Peyer's patch (tissue), 4 donors: ENCODE measurements around the gene APOL1.

Experiments used
- POLR2A ChIP-seq, 2 donors: fragments of 450-650 bp; IDR thresholded peaks; one replicate each; pipeline ENCODE4 v1.5.1; 2017; ENCODE audit warnings: antibody characterized with exemption in 2 of 2, mild to moderate bottlenecking in 2 of 2, moderate library complexity in 2 of 2
- TF ChIP-seq, protein P1 (sequence below), 6 experiments: fragments of 450-650 bp in 4 of 6; fragments of 200-600 bp in 2 of 6; sonication (generic) in 1 of 6; IDR thresholded peaks; one replicate each; pipeline ENCODE4 v1.5.1; 2017 to 2019; ENCODE audit warnings: antibody characterized with exemption in 6 of 6, mild to moderate bottlenecking in 3 of 6, moderate library complexity in 1 of 6

DNA sequence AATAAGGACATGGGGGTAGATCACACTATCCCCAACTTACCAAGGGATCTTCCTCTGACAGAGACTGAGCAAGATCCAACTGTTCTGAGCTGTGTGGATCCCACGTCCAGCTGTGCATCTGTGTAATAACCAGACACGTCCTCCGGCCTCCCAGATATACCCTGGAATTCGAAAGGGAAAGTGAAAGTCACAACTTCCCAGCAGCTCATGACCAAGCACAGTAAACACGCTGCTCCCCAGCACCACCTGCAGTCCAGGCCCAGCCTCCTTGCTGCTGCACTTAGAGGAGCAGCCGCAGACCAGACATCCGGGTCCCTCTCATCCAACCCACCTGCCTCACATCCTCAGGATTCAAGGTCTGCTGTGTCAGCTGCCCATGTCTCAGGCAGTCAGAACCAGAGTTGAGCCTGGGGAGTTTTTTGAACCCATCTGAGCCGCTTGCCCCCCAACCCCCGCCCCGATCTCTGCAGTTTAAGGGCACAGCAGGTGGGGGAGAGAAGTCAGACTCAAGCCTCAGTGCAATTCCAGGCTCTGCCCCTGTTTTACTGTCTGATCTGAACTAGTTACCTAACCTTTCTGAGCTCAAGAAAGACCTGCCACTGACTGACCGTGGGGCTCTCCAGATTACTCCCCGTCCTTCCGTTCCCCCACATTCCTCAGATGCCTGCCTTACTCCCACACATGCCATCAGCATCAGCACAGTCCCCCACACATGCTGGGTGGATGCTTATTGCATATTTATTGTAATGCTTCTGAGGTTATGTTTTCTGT lies 13.3 kb upstream of the APOL1 start, which contains the start of gene APOL2:
- TF ChIP-seq POLR2A (IDR thresholded peaks at IDR 0.05): peak; percentile 91 to 92
- TF ChIP-seq, protein P1, sequence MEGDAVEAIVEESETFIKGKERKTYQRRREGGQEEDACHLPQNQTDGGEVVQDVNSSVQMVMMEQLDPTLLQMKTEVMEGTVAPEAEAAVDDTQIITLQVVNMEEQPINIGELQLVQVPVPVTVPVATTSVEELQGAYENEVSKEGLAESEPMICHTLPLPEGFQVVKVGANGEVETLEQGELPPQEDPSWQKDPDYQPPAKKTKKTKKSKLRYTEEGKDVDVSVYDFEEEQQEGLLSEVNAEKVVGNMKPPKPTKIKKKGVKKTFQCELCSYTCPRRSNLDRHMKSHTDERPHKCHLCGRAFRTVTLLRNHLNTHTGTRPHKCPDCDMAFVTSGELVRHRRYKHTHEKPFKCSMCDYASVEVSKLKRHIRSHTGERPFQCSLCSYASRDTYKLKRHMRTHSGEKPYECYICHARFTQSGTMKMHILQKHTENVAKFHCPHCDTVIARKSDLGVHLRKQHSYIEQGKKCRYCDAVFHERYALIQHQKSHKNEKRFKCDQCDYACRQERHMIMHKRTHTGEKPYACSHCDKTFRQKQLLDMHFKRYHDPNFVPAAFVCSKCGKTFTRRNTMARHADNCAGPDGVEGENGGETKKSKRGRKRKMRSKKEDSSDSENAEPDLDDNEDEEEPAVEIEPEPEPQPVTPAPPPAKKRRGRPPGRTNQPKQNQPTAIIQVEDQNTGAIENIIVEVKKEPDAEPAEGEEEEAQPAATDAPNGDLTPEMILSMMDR (IDR thresholded peaks at IDR 0.05): peak; percentile 42 to 82 (median 72)
